Muscle layer of duodenum (tissue), 2 donors: ENCODE data around the gene MATN3.

Experiments
- H3K27ac ChIP-seq: one replicate; pipeline ENCODE4 v1.7.0; 2013; ENCODE audit warnings: mild to moderate bottlenecking, low read length
- H3K27me3 ChIP-seq: one replicate; pipeline ENCODE4 v1.7.0; 2013; ENCODE audit warnings: low read depth, mild to moderate bottlenecking, control low read depth, low read length
- H3K36me3 ChIP-seq, 2 donors: one replicate each; pipeline ENCODE4 v1.7.0; 2013; ENCODE audit warnings: low read length in 2 of 2, control low read depth in 1 of 2, mild to moderate bottlenecking in 1 of 2; ENCODE audit not compliant: insufficient read depth in 2 of 2, control insufficient read depth in 1 of 2
- H3K4me1 ChIP-seq, 2 donors: one replicate each; pipeline ENCODE4 v1.7.0; 2013; ENCODE audit warnings: low read length in 2 of 2, mild to moderate bottlenecking in 2 of 2, control low read depth in 1 of 2, moderate library complexity in 1 of 2; ENCODE audit not compliant: insufficient read depth in 2 of 2, control insufficient read depth in 1 of 2
- H3K4me3 ChIP-seq, 2 donors: one replicate each; pipeline ENCODE4 v1.7.0; 2013; ENCODE audit warnings: low read length in 2 of 2, low read depth in 1 of 2, mild to moderate bottlenecking in 1 of 2
- H3K9me3 ChIP-seq, 2 donors: one replicate each; pipeline ENCODE4 v1.7.0; 2013; ENCODE audit warnings: low read length in 2 of 2, control low read depth in 1 of 2, mild to moderate bottlenecking in 1 of 2; ENCODE audit not compliant: control insufficient read depth in 1 of 2
- donor health status: healthy.

MATN3 gene

GRCh38 chr2:19949071-19949470 is 63.4 kb downstream of the MATN3 start:
- Histone ChIP-seq H3K27ac (no peak overlapping the region), H3K4me3 (no peak overlapping the region), H3K4me1 (no peaks in the 10 kb centered on the region), H3K9me3 (no peaks in the 10 kb centered on the region), H3K27me3 (no peaks in the 10 kb centered on the region), H3K36me3 (peaks cover 6 to 13% of the 10 kb centered on the region in 2 donors)

GRCh38 chr2:19947184-19947940 is 65.1 kb downstream of the MATN3 start:
- Histone ChIP-seq H3K4me3 (no peak overlapping the region), H3K36me3 (peaks cover 6 to 8% of the 10 kb centered on the region in 2 donors), H3K27ac (no peak overlapping the region), H3K27me3 (no peaks in the 10 kb centered on the region), H3K9me3 (no peaks in the 10 kb centered on the region), H3K4me1 (no peaks in the 10 kb centered on the region)

GRCh38 chr2:19944205-19944845 is 68.1 kb downstream of the MATN3 start:
- no peaks in the 10 kb centered on the region for H3K9me3 ChIP-seq
- no peak overlapping the region for H3K27ac ChIP-seq
- peaks cover 4 to 6% of the 10 kb centered on the region in 2 donors for H3K36me3 ChIP-seq
- H3K4me1 ChIP-seq: no peaks in the 10 kb centered on the region
- no peak overlapping the region for H3K4me3 ChIP-seq
- H3K27me3 ChIP-seq: no peaks in the 10 kb centered on the region

GRCh38 chr2:19943189-19943588 is 69.3 kb downstream of the MATN3 start:
- Histone ChIP-seq H3K27ac (no peak overlapping the region), H3K9me3 (no peaks in the 10 kb centered on the region), H3K27me3 (no peaks in the 10 kb centered on the region), H3K4me3 (no peak overlapping the region), H3K4me1 (no peaks in the 10 kb centered on the region), H3K36me3 (peaks cover 1 to 4% of the 10 kb centered on the region in 2 donors)

- peaks cover 10% of the 10 kb centered on the region in 2 donors for H3K36me3 ChIP-seq
- no peaks in the 10 kb centered on the region for H3K9me3 ChIP-seq
- no peak overlapping the region for H3K27ac ChIP-seq
Observed at GRCh38 chr2:19942199-19942598, 70.3 kb downstream of the MATN3 start.

More at GRCh38 chr2:19942199-19942598, 70.3 kb downstream of the MATN3 start:
- Histone ChIP-seq H3K4me1 (no peaks in the 10 kb centered on the region), H3K27me3 (no peaks in the 10 kb centered on the region), H3K4me3 (no peak overlapping the region)
